Inflammatory macrophage treated with lipopolysaccharide for 4 hours (primary cell): Measurements from ENCODE around the gene KATNBL1.
"Not testable (repeated sequence)": the region's sequence is repeated elsewhere in the genome, so short reads cannot be mapped to it uniquely, and the experiment has no call there.

Experiments used
- DNase-seq: peaks from one replicate; pipeline ENCODE4 v3.0.0-alpha.2; 2020

KATNBL1 gene

DNA sequence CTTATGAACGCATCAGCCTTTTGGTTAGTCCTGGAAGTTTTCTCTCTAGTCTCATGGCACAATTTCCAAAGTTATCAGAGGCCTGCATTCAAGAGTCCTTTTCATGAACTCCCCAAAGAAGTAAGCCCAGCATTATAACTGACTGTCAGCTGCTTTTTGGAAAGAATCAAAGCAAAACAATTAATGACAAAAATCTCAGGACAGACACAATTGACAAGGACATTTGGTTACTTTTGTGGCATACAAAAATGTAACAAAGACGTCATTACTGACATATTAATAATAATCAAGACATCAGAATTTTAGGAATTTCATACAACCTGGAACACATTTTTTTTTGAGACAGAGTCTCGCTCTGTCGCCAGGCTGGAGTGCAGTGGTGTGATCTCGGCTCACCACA, 21.2 kb downstream of the KATNBL1 start:
- DNase-seq = no peak

DNA sequence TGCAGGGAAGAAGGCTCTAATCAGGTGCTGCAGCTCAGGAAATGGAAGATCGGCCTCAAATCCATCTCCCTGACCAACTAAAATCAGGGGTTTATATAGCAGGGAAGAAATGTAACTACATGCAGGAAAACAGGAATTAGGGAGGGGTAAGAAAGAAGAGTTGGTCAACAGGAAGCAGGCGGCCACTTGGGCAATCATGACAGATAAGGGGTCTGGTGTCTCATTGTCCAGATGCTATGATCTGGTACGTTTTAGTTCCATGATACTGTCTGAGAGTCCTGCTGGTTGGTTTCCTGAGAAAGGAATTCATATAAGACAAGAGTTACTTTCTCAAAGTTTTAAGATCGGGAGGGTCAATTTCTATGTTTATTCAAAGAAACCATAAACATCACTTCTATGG, 24.2 kb downstream of the KATNBL1 start:
- no peak for DNase-seq

GRCh38 chr15:34182942-34183341, 27.0 kb downstream of the KATNBL1 start:
- no peak for DNase-seq

DNA sequence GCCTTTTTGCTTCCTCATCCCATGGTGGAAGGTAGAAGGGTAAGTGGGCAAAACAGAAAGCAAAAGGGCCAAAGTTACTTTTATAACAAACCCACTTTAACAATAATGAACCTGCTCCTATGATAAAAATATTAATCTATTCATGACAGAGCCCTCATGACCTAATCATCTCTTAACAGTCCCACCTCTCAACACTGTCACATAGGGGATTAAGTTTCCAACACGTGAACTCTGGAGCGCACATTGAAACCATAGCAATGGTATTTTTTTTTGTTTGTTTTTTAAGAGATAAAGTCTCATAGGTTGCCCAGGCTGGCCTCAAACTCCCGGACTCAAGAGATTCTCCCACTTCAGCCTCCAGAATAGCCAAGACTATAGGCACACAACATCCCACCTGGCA, 30.7 kb downstream of the KATNBL1 start:
- DNase-seq = no peak

GRCh38 chr15:34165987-34166573, 43.8 kb downstream of the KATNBL1 start:
- DNase-seq = not testable (repeated sequence)

- DNase-seq = peak; percentile 60
These were observed 48.5 kb downstream of the KATNBL1 start for GRCh38 chr15:34161329-34161963.

DNA sequence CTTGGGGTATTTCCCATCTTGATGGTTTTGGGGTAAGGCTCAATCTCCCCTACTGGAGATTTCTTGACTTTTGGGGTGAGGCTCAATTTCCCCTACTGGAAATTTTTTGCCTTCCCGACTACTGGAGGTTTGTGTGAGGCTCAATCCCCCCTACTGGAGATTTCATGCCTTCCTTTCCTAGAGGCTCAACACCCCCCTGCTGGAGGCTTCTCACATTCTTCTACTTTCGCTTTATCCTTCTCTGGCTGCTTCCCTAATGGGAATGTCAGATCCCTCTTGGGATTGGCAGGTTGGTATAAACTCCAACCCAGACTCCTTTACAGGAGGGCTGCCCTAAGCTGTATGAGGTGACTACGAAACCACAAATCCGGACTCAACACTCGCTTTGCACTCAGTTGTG, 49.2 kb downstream of the KATNBL1 start:
- no peak for DNase-seq

GRCh38 chr15:34158355-34158754, 51.5 kb downstream of the KATNBL1 start:
- no peak for DNase-seq

GRCh38 chr15:34155859-34156258, 54.0 kb downstream of the KATNBL1 start:
- DNase-seq = no peak

DNA sequence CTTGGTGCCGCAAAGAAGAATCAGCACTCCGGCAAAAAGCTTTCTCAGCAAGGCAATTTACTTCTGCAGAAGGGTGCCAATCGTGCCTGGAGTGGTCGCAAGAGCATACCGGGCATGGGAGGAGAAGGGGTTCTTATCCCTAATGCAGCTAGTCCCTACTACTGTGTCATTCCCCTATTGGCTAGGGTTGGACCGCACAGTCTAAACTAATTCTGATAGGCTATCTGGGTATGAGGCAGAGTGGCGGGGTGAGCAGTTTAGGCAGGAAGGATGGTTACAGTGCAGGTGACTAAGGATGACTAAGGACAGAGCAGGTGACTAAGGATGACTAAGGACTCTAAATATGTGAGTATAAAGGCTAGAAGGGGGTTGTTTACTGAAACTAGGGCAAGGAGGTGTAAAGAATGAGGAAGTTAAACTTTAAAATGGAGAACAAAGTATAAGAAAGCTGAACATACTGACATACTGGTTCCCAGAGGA, 55.1 kb downstream of the KATNBL1 start:
- peak; percentile 18 for DNase-seq

GRCh38 chr15:34147371-34148140, 62.3 kb downstream of the KATNBL1 start:
- DNase-seq = no peak

GRCh38 chr15:34133511-34133910, 76.4 kb downstream of the KATNBL1 start:
- no peak for DNase-seq

DNA sequence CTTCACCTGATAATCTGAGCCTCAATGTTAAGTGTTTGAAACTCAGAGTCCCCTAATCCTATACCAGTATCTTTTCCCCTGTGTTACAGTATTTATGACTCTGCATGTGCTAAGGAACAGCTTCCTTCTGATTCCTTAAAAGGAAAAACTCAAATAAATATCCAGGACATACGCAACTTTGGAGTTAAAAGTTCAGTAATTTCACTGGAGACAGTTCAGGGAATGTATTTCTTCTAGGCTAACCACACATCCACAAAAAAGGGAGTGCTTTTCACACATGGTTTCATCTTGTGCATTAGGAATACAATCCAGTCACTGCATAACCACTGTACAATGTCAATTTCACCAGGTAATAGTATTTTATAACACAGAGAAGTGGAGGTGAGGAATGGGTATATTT, 77.0 kb downstream of the KATNBL1 start:
- no peak for DNase-seq

GRCh38 chr15:34128898-34129297, 81.0 kb downstream of the KATNBL1 start:
- DNase-seq = no peak

DNA sequence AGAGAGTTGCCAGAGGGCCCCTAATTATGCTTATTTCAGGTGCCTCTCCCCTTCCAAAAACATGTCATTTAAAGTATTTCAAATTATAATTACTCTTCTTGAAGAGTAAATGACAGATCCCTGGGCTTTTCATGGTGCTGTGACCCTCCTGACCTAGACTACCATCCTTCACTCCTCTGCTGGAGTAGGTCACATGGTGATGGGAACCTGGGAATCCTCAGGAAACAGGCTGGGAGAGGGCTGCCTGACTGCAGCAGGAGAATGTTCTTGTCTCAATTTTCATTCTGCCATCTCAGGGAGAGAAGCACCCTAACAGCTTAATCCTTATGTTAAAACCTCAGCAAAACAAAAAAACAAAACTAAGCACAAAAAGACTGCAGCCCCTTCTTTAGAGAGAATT, 83.4 kb downstream of the KATNBL1 start:
- DNase-seq = no peak

DNA sequence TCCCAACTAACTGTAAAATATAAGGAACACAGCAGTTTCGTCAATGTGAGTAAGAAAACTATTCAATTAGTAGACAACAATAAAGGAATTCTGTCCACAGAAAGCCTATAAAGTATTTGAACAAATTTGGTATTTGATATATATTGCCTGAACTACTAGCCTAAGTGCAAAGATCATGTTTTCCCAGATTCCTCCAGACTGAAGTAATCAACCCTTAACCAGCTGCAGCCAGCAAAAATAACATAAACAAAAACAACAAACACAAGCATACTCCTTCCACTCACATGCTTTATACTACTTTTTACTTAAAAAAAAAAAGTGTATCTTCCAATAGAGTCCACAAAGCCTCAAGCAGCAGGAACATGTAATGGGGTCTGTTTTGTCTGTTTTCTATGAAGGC, 84.0 kb downstream of the KATNBL1 start:
- DNase-seq = no peak

DNA sequence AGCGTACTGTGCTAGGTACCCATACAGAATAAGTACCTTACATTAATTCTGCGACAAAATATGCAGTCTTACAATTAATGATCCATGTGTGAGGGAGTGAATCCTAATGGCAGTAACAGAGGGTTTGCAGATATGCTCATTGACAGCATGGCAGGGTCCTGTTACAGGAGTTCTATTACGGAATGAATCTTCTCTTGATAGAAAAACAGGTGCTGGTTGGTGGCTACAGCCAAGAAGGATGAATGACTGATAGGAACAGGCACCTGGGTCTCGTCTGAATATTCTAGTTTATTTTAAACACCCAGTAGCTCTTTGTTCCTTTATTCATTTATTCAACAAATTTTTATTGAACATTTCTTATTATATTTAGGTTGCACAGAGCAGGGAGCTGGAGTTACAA, 85.2 kb downstream of the KATNBL1 start:
- DNase-seq = no peak

DNA sequence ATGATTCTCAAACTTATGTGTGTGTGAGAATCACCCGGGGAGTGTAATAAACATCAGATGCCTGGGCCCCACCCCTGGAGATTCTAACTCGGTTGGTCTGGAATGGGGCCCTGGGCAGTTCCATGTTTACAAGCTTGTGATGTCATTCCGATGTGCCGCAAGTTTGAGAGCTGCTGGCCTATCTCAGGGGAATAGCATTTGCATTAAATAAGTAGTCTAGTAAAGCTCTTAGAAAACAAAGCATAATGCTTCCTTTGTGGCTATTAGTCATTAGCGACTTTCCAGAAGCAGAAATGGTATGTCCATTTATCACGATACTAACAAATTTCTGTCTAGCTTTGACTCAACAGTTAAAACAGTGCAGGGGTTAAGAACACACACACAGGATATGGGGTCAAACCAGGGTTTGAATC, 87.1 kb downstream of the KATNBL1 start:
- no peak for DNase-seq

DNA sequence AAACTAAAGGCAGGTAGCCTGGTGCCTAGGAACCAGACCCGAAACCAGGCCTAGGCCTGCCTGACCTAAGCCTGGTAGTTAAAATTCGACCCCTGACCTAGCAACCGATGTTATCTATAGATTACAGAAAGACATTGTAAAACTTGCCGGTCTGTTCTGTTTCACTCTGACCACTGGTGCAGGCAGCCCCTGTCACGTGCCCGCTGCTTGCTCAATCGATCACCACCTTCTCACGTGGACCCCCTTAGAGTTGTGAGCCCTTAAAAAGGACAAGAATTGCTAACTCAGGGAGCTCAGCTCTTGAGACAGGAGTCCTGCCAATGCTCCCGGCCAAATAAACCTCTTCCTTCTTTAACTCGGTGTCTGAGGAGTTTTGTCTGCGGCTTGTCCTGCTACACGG, 88.1 kb downstream of the KATNBL1 start:
- DNase-seq = not testable (repeated sequence)

DNA sequence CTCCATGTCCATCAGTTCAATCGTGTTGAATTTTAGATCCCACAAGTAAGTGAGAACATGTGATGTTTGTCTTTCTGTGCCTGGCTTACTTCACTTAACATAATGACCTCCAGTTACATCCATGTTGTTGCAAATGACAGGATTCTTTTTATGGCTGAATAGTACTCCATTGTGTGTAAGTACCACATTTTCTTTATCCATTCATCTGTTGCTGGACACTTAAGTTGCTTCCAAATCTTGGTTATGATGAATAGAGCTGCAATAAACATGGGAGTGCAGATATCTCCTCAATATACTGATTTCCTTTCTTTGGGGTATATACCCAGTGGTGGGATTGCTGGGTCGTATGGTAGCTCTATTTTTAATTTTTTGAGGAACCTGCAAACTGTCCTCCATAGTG, 89.5 kb downstream of the KATNBL1 start:
- DNase-seq = not testable (repeated sequence)

GRCh38 chr15:34119291-34119690, 90.6 kb downstream of the KATNBL1 start:
- no peak for DNase-seq

GRCh38 chr15:34116620-34117019, 93.3 kb downstream of the KATNBL1 start:
- DNase-seq = no peak

GRCh38 chr15:34114739-34115138, 95.2 kb downstream of the KATNBL1 start:
- no peak for DNase-seq

GRCh38 chr15:34114215-34114614, 95.7 kb downstream of the KATNBL1 start:
- DNase-seq = no peak
